Cortex of kidney (tissue), 1 donor: ENCODE data around the gene HDAC4.
"Not testable (repeated sequence)": the region's sequence is repeated elsewhere in the genome, so short reads cannot be mapped to it uniquely, and the experiment has no call there.

ENCODE experiments used
- DNase-seq: peaks from one replicate; lab custom pipeline; 2025; lab: John Stamatoyannopoulos, UW

The HDAC4 gene

DNA sequence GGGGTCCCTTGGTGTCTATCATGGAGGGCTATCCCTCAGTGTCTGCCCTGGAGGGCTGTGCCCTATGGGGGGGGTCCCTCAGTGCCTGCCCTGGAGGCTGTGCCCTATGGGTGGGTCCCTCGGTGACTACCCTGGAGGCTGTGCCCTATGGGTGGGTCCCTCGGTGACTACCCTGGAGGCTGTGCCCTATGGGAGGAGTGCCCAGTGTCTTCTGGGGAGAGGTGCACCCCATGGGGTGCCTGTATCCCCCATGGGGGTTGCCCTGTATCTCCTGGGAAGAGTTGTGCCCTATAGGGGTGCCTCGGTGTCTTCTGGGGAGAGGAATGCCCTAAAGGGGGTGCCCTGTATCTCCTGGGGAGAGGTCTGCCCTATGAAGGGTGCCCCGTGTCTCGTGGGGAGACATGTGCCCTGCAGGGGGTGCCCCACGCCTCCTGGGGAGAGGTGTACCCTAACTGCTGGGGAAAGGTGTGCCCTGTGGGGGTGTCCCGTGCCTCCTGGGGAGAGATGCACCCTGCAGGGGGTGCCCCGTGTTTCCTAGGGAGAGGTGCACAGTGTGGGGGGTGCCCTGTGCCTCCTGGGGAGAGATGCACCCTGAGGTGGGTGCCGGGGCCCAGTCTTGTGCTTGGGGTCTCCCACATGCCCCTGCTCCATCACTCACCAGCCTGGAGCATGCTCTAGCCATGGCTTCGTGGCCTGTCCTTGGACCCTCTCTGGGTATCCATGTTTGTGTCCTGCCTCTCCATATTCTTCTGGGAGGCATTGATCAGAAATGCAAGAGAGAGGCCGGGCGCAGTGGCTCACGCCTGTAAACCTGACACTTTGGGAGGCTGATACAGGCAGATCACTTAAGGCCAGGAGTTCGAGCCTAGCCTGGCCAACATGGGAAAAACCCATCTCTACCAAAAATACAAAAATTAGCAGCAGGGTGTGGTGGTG lies 215.6 kb downstream of the HDAC4 start:
- DNase-seq: no peak

DNA sequence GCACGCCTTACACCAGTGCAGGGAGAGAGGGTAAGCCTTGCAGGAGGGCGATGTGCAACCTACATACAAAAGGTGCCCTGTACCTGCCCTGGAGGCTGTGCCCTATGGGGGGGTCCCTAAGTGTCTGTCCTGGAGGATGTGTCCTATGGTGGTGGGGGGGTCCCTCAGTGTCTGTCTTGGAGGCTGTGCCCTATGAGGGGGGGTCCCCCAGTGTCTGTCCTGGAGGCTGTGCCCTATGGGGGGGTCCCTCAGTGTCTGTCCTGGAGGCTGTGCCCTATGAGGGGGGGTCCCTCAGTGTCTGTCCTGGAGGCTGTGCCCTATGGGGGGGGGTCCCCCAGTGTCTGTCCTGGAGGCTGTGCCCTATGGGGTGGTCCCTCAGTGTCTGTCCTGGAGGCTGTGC lies 216.6 kb downstream of the HDAC4 start:
- no peak for DNase-seq

DNA sequence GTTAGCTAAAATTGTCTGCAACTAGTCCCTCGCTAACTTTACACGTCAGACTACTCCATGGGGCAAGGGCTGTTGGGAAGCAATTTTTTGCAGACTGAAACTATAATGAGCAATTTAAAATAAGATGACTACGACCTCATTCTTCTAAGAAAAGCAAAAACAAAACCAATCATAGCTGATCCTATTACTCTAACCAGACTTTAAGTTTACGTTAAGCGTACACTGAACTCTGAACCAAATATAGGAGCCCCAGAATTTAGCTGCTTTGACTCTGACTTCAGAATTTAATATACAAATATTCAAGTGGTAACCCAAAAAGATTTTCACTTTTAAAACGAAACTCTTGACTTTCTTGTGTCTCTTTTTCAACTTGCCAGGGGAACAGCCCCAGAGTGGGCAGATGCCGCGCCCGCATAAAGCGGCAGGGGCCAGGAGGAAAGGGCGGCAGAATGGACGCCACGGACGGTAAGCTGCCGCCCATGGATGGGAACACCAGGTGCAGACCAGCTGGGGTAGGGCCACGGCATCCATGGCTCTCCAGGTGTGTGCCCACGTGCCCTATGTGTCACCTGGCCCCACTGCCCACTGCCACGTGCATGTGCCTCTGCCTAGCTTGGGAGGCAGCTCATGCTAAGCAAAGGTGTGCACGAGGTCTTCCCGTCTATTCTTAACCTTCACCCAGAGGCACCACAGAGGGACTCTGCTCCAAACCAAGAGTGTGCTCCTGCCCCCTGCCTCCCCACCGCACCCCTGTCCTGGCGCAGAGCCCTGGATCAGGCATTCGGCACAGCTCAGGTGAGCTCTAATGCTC lies 217.6 kb downstream of the HDAC4 start:
- no peak for DNase-seq

DNA sequence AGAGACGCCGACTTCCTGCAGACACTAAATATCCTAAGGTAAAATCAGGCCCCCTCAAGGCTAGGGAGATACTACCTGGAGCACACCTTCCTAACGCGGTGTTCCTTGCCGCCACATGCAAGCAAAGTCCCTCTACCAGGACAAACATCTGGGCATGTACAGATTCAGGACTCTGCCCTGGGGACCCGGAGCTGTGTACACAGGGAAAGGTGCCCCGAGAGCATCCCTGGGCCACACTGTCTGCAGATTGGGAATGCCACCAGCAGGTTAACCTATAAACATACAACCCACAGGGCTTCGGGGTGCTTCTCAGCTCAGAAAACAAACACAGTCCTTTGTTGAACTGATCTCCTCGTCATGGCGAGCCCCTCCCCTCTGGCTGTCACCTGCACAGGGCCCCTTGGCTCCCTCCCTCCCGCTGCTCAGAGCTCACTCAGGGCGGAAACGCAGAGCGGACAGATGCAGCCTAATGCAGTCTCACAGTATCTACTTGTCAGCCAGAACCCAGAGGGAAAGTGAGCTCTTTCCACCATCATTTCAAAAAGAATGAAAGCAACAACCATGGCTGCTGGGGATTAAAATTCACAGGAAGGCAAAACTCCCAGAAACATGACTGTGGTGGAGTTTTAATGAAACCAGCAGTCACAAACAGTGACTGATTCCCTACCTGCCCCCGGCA lies 218.8 kb downstream of the HDAC4 start:
- DNase-seq: no peak

DNA sequence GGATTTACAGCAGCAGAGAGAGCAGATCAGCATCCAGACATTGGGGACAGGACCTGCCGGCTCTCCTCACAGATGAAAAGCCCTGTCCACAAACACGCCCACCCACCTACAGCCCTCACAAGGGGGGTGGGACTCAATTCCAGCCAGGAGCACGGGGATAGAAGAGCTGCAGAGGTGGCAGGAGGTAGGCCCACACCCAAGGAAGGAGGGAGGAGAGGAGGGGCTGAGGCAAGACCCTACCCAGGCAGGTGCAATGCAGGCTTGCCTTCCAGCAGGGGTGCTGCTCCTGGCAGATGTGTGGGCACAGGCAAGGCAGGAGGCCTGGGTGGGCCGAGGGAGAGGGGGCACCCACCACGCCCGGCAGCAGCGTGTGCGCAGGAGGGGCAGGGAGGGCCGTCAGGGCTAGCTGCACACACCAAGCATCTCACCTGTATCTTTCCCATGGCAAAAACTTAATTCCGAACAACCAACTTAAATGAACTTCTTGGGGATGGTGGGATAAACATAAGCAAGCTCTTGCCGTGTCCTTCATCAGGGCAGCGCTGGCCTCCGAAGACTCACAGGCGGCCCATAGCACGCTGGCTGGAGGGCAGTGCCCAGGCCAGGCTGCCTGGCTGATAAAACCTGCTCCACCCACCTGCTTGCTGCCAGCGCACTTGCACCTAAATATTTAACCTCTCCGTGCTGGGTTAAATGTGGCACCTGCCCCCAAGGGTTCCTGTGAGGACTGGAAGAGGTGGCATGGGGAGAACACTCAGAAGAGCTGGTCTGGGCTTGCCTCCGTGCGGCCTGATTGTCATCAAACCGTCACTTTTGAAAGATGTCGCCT lies 219.5 kb downstream of the HDAC4 start:
- no peak for DNase-seq

DNA sequence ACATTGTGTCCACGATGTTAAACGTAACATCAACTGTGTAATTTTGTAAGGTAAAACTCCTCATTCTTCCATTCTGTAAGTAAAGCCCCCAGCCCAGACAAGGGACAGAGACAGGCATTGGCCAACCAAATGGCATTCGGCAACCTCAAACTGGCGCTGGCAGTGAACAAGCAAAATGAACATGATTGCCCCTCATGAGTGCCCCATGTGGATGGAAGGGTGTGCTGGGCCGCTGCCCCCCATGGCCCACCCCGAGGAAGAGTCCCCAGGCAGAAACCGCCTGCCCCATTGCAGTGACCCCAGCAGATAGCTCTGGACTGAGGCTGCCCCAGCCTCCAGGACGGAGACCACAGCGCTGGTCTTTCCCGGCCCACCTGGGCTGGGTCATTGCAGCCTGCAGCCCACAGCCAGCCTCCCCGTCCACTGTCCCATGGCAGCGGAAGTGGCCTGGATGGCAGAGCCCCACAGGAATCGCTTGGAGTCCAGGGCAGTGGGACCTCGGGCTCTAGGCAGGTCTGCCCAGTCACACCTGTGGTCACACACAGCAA lies 220.2 kb downstream of the HDAC4 start:
- DNase-seq: no peak

DNA sequence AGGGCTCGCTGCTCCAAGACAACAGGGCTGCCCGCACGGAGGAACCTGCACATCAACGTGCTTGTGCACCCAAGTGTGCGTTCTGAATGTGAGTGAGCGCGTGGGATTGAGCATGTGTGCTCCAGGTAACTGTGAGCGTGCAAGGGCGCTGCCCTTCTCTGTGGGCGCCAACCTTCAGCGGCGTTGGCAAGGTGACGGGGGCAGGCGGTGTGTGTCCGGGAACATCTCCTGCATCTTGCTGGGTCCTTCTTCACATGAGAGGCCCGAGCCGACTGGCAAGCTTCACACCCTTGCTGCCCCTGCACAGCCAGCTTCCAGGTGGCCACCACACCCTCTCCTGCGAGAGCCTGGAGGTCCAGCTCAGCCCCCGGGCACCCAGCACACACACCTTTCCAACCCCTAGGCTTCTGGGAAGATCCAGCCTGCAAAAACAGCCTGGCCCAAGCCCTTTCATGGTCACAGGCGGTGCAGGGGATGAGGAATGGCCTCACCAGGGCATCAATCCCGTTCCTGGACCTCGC lies 220.9 kb downstream of the HDAC4 start:
- DNase-seq: no peak

DNA sequence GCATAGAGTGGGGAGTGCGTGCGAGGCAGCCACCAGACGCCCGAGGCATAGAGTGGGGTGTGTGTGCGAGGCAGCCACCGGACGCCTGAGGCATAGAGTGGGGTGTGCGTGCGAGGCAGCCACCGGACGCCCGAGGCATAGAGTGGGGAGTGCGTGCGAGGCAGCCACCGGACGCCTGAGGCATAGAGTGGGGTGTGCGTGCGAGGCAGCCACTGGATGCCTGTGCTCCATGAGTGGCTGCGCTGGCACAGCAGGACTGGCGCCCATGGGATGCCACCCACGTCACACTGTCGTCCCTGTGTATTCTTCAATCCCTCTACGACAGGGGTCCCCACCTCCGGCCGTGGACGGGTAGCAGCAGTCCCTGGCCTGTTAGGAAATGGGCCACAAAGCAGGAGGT lies 221.9 kb downstream of the HDAC4 start:
- no peak for DNase-seq

DNA sequence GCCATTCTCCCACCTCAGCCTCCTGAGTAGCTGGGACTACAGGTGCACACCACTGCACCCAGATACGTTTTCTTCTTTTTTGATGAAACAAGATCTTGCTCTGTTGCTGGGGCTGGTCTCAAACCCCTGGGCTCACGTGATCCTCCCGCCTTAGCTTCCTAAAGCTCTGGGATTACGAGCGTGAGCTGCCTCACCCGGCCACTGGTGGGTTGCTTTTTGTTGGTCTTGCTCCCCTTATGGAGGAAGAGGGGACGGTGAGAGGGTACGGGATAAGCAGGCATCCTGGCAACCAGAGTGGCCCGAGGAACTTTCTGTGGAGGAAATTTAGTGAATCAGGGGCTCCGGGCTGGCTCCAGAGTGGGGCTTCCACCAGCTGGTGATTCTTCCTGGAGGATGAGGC lies 222.3 kb downstream of the HDAC4 start:
- DNase-seq: no peak

DNA sequence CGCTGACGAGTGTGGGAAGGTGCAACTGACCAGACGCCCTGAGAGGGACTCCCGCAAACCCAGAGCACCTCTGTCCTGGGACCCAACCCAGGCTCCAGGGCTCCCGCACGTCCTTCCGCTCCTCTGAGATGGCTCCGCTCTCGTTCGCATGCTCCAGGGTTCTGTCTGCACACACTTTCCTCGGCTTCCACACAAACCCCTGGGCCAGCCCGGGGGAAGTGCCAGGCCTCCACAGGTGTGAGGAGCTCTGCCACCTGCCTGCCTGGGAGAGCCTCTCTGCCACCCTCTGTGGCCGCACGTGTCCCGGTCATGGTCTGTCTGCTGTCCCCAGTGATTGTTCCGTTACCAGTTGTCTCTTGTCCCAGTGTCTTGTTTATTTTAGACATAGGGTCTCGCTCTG lies 222.9 kb downstream of the HDAC4 start:
- no peak for DNase-seq

DNA sequence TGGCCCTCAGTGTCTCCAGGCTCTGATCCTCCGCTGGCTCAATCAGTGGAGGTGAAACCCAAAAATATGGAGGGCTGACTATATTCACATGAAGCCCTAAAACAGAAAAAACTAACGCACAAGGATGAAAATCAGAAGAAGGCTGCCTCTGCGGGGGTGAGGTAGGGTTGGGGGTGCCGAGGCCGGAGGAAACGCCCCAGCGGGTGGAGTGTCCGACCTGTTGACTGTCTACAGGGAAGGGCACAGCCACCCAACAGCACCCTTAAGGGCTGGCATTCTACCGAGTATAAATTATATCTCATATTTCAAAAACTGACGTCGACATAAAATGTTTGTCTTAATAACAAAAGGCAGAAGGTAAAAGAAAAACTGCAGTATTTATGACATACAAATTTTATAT lies 223.5 kb downstream of the HDAC4 start:
- no peak for DNase-seq

DNA sequence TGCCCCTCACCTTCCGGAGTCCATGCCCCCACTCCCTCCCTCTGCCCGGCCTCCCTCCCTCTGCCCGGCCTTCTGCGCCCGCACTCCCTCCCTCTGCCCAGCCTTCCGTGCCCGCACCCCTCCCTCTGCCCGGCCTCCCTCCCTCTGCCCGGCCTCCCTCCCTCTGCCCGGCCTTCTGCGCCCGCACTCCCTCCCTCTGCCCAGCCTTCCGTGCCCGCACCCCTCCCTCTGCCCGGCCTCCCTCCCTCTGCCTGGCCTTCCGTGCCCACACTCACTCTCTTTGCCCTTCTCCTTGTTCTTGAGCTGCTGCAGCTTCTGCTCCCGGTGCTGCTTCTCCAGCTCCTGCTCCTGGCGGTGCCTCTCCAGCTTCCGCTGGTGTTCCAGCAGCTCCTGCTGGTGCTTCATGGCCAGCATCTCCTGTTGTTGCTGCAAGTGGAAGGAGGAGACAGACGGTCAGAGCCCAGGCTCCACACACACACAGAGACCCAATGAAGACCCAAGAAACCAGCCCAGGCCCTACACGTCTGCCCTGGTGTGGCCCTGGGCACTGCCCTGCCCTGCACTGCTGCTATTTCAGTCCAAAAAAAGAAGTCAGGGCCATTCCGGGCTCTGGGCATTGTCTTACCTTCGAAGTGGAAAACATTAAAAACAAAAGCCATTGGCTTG lies 224.5 kb downstream of the HDAC4 start:
- DNase-seq: not testable (repeated sequence)

DNA sequence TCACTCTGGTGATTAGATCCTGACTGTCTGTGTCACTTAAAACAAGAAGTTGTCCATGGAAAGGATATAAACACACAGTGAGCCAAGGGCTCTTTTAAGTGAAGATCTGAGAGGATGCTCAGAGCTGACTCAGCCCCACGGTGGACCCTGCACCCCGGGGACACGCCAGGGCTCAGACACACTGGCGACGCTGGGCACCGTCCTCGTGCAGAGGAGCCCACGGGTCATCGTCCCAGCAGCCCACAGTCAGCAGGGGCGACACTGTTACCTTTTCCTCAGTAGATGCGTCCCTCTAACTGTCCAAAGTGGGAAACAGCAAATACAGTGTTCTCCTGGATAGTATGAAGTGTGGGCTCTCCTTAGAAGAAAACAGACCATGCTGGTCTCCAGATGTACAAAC lies 225.6 kb downstream of the HDAC4 start:
- no peak for DNase-seq

DNA sequence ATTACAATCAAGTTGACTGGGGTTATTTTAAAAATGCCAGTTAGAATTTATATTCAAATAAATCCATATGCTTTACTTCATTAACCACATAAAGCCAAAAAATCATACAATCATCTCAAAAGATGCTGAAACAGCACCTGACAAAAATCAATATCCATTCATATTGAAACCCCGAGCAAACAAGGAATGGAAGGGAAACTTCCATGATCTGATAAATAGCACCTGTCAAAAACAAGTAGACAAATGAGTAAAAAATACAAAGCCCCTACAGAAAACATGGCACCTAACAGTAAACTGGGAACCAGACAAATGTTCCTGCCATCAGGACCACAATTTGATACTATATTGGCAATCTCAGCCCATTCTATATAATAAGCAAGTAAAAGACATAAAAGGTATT lies 227.5 kb downstream of the HDAC4 start:
- no peak for DNase-seq

DNA sequence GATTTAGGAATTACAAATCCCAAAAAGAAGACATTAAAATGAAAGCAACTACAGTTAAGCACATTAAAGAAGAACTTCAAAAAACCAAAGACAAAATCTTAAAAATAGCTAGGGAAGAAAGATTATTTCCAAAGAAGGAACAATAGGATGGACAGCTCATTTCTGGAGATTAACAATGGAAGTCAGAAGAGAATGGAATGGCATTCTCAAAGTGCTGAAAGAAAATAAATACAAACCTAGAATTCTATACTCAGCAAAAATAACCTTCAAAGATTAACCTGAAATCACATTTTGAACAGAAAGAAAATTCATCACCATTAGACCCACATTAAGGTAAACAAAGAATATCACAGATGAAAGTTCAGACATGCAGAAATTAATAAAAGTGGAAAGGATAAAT lies 229.2 kb downstream of the HDAC4 start:
- DNase-seq: no peak

DNA sequence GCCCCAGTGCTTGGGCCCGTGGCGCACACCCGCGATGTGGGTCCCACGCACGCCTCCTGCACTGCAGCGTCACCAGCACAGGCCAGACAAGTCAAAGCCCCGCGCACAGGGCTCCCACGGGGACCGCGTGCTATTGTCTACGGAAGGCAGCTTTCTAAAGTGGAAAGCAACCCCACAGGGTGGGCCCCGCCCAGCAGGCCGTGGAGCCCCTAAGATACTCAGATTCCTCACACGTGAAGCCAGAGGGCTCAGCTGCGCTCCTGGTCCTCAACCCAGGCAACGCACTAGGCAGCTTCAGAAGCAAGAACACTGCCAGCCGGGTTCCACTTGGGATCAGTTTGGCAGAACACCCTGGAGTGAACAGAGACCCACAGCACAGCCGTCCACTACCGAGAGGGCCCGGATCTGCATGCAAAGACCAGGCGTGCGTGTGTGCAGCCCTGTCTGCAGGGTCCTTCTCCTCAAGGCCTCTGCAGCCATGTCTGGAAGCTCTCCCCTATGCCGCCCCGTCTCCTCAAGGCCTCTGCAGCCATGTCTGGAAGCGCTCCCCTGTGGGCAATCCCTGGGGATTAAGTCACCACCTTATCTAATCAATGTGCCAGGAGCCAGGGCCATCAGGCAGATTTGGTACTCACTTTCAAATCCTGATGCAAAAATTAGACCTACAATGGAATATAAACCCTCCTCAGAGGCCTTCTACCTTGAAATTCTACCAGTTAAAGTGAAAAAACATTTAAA lies 231.3 kb downstream of the HDAC4 start:
- no peak for DNase-seq

DNA sequence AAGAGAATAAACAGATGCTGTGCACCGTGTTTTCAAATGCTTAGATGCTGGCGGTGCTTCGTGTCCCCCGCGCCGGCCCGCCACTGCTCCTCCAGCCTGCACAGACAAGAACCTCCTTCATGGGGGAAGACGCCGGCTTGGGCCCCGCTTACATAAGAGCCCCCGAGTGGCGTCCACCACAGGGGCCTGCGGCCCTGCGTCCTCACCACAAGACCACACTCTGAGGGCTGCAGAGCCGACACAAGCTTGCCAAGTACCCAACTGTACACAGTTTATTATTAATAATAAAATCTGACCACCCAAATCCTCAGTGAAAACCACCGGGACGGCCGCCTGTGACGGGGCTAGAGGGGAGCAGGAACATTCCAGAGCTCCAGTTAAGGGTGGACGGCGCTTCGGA lies 232.2 kb downstream of the HDAC4 start:
- DNase-seq: no peak

DNA sequence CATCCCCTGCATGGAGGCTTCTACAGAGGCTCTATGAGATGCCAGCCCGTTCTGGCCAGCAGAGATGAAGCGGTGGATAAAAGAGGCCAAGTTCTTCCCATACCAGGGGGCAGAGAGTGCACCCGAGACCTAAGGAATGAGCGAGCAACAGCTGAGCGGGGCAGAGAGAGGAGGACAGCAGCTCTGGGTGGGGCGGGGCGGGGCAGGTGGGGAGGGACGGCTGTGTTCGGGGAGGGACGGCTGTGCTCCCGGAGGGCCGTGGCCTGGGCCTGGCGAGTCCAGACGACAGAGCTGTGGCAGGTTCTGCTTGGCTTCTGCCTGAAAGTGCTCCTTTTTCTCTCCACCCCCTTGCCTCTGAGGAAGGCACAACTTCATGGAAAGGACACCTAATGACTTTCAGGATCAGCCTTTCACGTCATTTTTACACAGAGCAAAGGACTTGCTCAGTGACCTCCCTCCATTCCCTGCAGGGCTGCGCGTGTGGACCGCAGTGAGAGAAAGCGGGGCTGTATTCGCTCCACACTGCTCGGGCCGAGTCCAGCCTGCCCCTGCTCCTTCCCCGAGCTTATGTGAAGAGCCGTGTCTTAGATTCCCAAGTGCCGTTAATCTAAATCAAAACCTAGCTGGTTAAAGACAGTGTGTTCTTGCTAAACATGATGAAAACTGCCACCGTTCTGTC lies 232.9 kb downstream of the HDAC4 start:
- no peak for DNase-seq

DNA sequence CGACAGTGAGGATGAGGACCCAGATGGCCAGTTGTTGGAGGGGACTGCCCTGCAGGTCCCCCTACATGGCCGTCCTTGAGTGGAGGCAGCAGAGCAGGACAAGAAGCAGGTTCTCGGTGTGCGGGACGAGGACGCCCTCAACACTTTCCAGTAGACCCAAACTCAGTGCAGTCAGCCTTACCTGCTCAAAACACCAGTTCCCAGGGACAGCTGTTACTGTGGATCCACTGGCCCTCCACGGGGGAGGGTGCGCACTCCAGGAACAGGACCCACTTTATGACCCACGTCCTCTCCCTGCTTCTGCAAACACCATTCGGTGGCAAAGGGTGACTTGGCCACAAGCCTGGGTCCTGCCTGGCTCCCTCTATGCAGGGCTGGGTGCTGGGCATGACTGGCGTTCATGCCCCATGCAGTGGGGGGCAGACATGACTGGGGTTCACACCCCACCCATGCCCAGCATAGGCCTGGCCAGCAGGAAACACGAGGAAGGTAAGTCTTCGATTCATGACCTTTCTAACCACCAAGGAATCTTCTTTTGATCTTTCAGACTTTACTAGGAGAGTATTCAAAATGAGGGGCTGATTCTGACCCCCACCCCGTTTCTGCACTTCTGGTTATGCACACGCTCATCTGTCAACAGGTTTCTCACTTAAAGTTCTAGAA lies 233.7 kb downstream of the HDAC4 start:
- no peak for DNase-seq
